Fibroblast of the aortic adventitia (primary cell): ENCODE results near the gene CABLES1. TPM values are rescaled to one million over a fixed set of nuclear protein-coding genes. Genes with fewer than 3 reads are reported as not detected.
A peak's percentile ranks its signal among the peaks of the same experiment; 100 is the strongest.
"Not testable (repeated sequence)": the region's sequence is repeated elsewhere in the genome, so short reads cannot be mapped to it uniquely, and the experiment has no call there.

ENCODE experiments used
- DNase-seq: peaks from one replicate; pipeline ENCODE4 v3.0.0-alpha.2; 2010; ENCODE audit warnings: low read depth
- H3K4me3 ChIP-seq: 2 replicates; pipeline ENCODE4 v1.5.1; 2011; ENCODE audit warnings: low read depth, mild to moderate bottlenecking, control low read depth, low read length, moderate library complexity
- total RNA-seq: library from RNA; depleted of rRNA; stranded (reverse); fragments of >200 nt; gene quantifications from 2 replicates; pipeline ENCODE4 v1.2.3, GENCODE V29; 2012; ENCODE audit warnings: low replicate concordance
- TF ChIP-seq, protein P1 (sequence below): IDR thresholded peaks from 2 replicates; pipeline ENCODE4 v1.5.1; 2011; ENCODE audit warnings: mild to moderate bottlenecking, low read length, control low read depth, inconsistent platforms; ENCODE audit not compliant: insufficient read depth

The CABLES1 gene
- total RNA-seq, 1 donor = 7.4 TPM

DNA sequence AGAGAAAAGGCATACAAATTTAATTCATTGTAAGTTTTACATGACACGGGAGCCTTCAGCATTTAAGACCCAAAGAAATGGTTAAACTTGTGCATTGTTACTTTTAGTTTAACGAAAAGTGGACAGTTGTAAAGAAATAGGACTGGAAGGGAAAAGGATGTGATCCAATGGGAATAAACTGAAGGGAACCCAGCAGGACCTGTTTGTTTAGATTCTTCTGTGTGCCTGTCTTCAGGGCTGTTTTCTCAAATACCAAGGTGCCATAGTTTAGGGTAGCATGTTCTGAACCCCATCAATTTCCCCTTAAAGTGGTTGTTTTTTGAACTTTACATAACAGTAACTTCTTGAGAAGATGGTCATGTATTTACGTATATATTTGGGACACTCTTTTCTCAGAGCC, 30.3 kb upstream of the CABLES1 start:
- no peak overlapping the region for H3K4me3 ChIP-seq
- no peak for DNase-seq

DNA sequence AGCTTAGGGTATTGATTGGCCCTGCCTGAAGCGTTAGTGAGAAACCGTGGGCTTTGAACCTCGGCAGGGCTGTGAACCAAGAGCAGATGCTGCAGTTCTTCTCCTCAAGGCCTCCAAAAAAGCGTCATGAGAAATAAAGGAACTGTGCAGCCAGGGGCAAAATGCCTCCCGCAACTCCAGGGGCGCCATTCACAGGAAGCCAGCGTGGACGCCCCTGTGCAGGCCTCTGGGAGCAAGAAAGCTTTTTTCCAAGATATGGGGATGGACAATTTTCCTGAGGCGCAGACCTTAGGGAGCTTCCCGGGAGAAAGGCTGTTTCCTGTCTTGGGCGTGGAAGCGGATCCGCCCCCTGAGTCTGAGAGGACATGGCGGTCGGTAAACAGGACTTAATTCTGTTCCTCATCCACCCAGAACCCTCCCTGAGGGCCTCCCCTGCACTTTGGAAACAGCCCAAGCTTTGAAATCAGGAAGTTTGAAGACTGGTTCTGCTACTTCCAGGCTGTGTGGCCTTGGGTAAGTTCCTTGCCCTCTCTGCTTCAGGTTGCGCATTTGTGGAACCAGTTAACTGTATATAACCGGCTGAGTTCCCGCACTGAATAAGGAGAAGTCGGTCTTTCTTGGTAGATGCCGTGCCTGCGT, 29.6 kb upstream of the CABLES1 start:
- no peak for DNase-seq
- TF ChIP-seq, protein P1, sequence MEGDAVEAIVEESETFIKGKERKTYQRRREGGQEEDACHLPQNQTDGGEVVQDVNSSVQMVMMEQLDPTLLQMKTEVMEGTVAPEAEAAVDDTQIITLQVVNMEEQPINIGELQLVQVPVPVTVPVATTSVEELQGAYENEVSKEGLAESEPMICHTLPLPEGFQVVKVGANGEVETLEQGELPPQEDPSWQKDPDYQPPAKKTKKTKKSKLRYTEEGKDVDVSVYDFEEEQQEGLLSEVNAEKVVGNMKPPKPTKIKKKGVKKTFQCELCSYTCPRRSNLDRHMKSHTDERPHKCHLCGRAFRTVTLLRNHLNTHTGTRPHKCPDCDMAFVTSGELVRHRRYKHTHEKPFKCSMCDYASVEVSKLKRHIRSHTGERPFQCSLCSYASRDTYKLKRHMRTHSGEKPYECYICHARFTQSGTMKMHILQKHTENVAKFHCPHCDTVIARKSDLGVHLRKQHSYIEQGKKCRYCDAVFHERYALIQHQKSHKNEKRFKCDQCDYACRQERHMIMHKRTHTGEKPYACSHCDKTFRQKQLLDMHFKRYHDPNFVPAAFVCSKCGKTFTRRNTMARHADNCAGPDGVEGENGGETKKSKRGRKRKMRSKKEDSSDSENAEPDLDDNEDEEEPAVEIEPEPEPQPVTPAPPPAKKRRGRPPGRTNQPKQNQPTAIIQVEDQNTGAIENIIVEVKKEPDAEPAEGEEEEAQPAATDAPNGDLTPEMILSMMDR = no peak
- H3K4me3 ChIP-seq = no peak overlapping the region

More for the DNA sequence above, 30.3 kb upstream of the CABLES1 start:
- TF ChIP-seq, protein P1 = no peak

- H3K4me3 ChIP-seq = no peak overlapping the region
- TF ChIP-seq, protein P1 = no peak
- DNase-seq = peak; percentile 68
Observed at GRCh38 chr18:23106575-23106974, 28.7 kb upstream of the CABLES1 start.

- H3K4me3 ChIP-seq = no peak overlapping the region
- no peak for DNase-seq
- TF ChIP-seq, protein P1 = no peak
Observed at GRCh38 chr18:23107718-23108117, 27.6 kb upstream of the CABLES1 start.

DNA sequence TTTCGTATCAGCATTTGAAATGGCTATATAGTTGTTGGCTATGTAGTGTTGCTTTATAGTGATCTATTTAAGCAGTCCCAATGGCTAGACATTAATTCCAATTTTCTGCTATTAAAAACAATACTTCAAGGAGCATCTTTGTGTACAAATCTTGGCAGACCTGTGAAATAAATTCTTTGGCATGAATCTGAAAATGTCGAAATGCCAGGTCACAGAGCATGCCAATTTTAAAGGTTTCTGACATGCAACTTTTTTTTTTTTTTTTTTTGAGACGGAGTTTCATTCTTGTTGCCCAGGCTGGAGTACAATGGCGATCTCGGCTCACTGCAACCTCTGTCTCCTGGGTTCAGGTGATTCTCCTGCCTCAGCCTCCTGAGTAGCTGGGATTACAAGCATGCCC, 26.8 kb upstream of the CABLES1 start:
- TF ChIP-seq, protein P1 = no peak
- peak; percentile 67 for DNase-seq
- no peak overlapping the region for H3K4me3 ChIP-seq

DNA sequence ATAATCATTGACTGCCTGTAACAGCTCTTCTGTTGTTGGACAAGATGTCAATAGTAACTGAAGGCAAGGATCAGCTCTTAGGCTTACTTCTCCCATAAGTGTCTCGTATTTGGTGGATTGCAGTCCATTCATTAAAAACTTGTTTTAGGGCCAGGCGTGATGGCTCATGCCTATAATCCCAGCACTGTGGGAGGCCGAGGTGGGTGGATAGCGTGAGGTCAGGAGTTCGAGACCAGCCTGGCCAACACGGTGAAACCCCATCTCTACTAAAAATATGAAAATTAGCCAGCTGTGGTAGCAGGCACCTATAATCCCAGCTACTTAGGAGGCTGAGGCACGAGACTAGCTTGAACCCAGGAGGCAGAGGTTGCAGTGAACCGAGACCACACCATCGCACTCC, 26.1 kb upstream of the CABLES1 start:
- not testable (repeated sequence) for DNase-seq, H3K4me3 ChIP-seq

DNA sequence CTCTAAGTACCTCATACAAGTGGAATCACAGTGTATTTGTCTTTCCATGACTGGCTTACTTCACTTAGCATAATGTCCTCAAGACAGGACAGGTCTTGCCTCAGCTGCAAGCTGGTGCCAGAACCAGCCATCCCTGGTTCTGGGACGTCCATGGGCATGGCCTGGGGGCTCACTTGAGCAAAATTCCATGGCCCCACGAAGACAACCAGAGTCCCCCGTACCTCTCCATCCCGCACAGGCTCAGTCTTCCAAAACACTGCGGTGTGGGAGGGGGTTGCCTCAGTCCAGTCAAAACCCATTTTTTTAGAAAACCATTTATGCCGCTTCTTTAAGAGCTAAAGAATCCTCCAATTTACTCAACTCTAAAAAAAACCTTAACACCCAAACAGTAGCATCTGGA, 21.7 kb upstream of the CABLES1 start:
- H3K4me3 ChIP-seq = no peak overlapping the region
- DNase-seq = no peak
- TF ChIP-seq, protein P1 = no peak
